ENCODE results near the gene USP10. TPM values are rescaled to one million over a fixed set of nuclear protein-coding genes. Genes with fewer than 3 reads are reported as not detected.

The USP10 gene
- total and polyA plus RNA-seq, 2 donors (not counting 3 experiments of a cell fraction or from before 2014, with no cell fraction given): 84.0 to 115 TPM

DNA sequence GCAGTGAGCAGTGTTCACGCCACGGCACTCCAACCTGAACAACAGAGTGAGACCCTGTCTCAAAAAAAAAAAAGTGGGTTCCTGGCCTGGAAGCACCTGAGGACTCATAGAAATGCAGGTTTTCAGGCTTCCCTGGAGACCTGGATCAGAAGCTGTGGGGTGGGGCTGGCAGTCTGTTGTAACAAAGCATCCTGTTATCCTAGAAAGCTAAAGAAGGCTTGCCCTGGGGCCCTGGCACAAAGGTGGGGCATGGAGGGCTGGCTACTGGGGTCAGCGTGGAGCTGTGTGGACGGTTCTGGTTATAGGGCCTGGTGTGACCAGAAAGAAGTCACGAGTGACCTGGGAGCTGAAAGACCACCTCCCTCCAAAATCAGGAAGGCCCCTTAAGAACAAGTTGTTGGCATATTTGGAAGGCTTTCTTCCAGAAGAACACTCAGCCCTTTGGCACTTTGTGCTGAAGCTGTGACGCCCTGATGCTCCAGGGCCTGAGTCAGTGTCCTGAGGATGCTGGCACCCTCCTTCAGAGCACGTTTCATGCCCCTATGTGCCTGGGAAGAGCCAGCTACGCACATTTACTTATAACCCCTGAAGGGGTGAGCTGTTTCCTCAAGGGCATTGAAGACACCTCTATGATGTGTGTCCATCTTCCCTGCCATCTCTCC, 126.2 kb downstream of the USP10 start:
- TF ChIP-seq FOS (IDR thresholded peaks at IDR 0.05; ENCODE audit: borderline replicate concordance, insufficient read depth, low read length) (no peak), MAX (IDR thresholded peaks at IDR 0.05; ENCODE audit: insufficient read depth, insufficient read length) (no peak), EZH2 (IDR thresholded peaks at IDR 0.05; ENCODE audit: borderline replicate concordance, low read depth, low read length, severe bottlenecking) (no peak), POLR2A (IDR thresholded peaks at IDR 0.05; ENCODE audit: low read depth, low read length) (no peak), MYC (IDR thresholded peaks at IDR 0.05; ENCODE audit: low read depth, low read length) (no peak), GATA2 (IDR thresholded peaks at IDR 0.05; ENCODE audit: insufficient read depth, insufficient read length, low read depth, low read length) (no peak), JUN (IDR thresholded peaks at IDR 0.05; ENCODE audit: borderline replicate concordance, insufficient read depth, insufficient read length, low read depth) (no peak), POLR2AphosphoS5 (IDR thresholded peaks at IDR 0.05; ENCODE audit: insufficient read depth, low read depth, low read length) (no peak)
- TF ChIP-seq, protein P1, sequence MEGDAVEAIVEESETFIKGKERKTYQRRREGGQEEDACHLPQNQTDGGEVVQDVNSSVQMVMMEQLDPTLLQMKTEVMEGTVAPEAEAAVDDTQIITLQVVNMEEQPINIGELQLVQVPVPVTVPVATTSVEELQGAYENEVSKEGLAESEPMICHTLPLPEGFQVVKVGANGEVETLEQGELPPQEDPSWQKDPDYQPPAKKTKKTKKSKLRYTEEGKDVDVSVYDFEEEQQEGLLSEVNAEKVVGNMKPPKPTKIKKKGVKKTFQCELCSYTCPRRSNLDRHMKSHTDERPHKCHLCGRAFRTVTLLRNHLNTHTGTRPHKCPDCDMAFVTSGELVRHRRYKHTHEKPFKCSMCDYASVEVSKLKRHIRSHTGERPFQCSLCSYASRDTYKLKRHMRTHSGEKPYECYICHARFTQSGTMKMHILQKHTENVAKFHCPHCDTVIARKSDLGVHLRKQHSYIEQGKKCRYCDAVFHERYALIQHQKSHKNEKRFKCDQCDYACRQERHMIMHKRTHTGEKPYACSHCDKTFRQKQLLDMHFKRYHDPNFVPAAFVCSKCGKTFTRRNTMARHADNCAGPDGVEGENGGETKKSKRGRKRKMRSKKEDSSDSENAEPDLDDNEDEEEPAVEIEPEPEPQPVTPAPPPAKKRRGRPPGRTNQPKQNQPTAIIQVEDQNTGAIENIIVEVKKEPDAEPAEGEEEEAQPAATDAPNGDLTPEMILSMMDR (IDR thresholded peaks at IDR 0.05; ENCODE audit: extremely low read depth in 1 of 2, insufficient read depth in 1 of 2, low read depth in 1 of 2, low read length in 2 of 2): no peak
- Histone ChIP-seq H4K20me1 (replicated peaks; ENCODE audit: control insufficient read depth, extremely low read depth, insufficient read depth, low read length) (no peaks in the 10 kb centered on the region), H3K9me3 (replicated peaks; ENCODE audit: control insufficient read depth, insufficient read depth, low read length) (no peaks in the 10 kb centered on the region), H2AFZ (ENCODE audit: low read depth, low read length) (no peak overlapping the region), H3K4me1 (ENCODE audit: control insufficient read depth, extremely low read depth, insufficient read depth, low read length) (no peaks in the 10 kb centered on the region), H3K4me3 (replicated peaks in 1 of 3; ENCODE audit: insufficient read depth in 1 of 3, low read depth in 1 of 3, low read length in 3 of 3) (no peak overlapping the region), H3K9me1 (replicated peaks; ENCODE audit: control insufficient read depth, extremely low read depth, insufficient read depth, low read length) (no peaks in the 10 kb centered on the region), H3K4me2 (ENCODE audit: insufficient read depth, low read length) (no peak overlapping the region), H3K9ac (replicated peaks; ENCODE audit: extremely low read depth, insufficient read depth, low read length) (no peak overlapping the region), H3K27ac (ENCODE audit: insufficient read depth, low read depth, low read length) (no peak overlapping the region), H3K79me2 (ENCODE audit: control insufficient read depth, insufficient read depth, low read length) (no peaks in the 10 kb centered on the region), H3K27me3 (ENCODE audit: control insufficient read depth in 2 of 2, insufficient read depth in 2 of 2, low read length in 2 of 2) (peaks cover 0 to 2% of the 10 kb centered on the region in 2 experiments), H3K36me3 (ENCODE audit: control insufficient read depth in 2 of 2, extremely low read depth in 1 of 2, insufficient read depth in 2 of 2, low read length in 2 of 2) (no peaks in the 10 kb centered on the region)
- intact Hi-C loops (cut with micrococcal nuclease): no loop called here
- DNase-seq (ENCODE audit: low read depth, low spot score): no peak
- no peak for FAIRE-seq
- no TSS peak for BruUV-seq (replicated peaks)
- ChIA-PET POLR2A (no interaction called here), CTCF (interaction anchor here (1.0 to 1.4 kb wide), 5 partner anchors 9 to 127 kb away, joined by 3 read pairs; no protein-coding TSS in a partner anchor)
- dilution Hi-C loops (cut with MboI; ENCODE audit: extremely low pct_ligation_motif_present, low sequenced_read_pairs): no loop called here

Measured in endothelial cell of umbilical vein (primary cell).